SK-N-MC (cell line): ENCODE data around the gene TMPRSS4.

ENCODE experiments used
- EZH2 ChIP-seq: fragments of 200-600 bp; sonication (generic); IDR thresholded peaks from one replicate; pipeline ENCODE4 v1.6.1; 2017; ENCODE audit warnings: antibody characterized with exemption
- FOXP2 ChIP-seq: optimal IDR thresholded peaks from 2 replicates; pipeline ENCODE3; 2011; ENCODE audit warnings: mild to moderate bottlenecking, moderate library complexity; ENCODE audit not compliant: insufficient read depth; ENCODE audit errors: extremely low read length, control extremely low read depth
- POLR2AphosphoS5 ChIP-seq: IDR thresholded peaks from 2 replicates; pipeline ENCODE4 v1.6.1; 2012; ENCODE audit warnings: mild to moderate bottlenecking, low read depth, low read length, borderline replicate concordance

DNA sequence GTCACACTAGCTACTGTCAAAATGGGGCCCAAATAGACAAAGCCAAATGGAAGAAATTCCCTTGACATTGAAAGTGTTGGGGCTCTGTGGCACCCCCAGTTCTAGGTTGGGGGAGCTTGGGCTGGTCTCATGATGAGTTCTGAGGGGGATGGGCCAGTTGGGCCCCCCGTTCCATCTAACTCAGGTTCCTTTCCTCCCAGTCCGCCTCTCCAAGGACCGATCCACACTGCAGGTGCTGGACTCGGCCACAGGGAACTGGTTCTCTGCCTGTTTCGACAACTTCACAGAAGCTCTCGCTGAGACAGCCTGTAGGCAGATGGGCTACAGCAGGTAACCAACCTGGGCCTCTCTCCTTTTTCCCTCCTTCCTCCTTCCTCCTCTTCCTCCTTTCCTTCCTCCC is 27.6 kb downstream of the TMPRSS4 start:
- TF ChIP-seq POLR2AphosphoS5 (no peak), EZH2 (no peak), FOXP2 (no peak)
